ENCODE data around the gene ROBO4.

The ROBO4 gene

DNA sequence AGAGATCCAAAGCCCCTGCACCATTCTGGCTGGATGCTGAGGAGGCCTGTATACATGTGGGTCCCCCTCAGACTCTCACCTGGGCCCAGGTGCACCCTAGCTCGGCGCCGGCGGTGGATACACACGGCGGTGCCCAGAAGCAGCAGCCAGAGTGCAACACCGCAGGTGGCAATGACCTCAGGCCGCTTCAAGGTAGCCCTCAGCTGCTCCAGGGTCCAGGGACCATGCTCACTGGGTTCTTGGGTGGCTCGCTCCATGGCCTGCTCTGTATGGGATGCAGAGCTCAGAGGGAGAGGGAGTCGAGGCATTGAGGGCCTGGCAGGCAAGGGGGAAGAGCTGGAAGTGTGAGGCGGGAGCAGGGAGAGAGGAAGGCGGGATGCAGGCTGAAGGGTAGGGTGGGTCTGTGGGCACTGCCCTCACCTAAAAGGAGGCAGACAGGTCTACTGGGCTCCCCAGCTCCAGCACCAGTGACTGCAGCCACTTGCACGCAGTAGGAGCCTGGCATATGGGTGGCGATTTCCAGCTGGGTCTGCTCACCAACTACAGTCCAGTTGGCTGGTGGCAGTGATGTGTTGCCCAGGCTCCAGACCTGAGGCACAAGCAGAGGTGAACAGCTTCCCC is 3.8 kb downstream of the ROBO4 start:
- no peak overlapping the region for H3K27ac ChIP-seq
- no peak for TF ChIP-seq ZFX (IDR thresholded peaks at IDR 0.05)
- no peak for TF ChIP-seq CTCF (conservative IDR thresholded peaks at IDR 0.05)

DNA sequence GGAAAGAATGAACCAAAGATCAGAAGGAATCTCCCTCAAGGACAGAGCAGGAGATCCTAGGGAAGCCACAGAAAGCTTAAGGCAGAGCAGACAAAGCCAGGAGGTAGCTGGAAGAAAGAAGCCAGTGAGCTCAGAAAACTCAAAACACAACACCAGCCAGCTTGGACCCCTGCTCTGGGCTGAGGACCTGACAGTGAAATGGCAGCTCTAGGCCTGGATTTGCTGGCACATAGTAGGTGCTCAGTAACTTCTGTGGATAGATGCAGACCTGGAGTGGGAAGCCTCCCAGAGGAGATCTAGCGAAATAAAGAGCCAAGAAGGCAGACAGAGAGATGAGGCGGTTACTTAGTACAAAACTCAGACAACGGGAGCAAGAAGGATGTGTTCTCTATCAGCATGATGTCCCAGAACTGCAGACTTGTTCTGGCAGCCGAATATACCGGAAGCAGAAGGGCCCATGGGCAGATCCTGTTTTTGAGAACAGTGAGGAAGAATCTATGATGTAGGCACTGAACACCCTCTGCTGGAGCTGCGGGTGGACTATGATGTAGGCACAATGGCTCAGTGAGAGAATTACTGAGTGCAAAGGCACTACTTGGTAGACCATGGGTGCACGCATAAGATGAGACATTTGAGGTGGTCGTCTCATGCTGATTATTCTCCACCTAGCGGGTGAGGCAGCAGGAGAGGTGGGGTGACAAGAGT is 4.8 kb downstream of the ROBO4 start:
- TF ChIP-seq ZFX (IDR thresholded peaks at IDR 0.05), result no peak
- no peak for TF ChIP-seq CTCF (conservative IDR thresholded peaks at IDR 0.05)
- no peak overlapping the region for H3K27ac ChIP-seq

- TF ChIP-seq CTCF (conservative IDR thresholded peaks at IDR 0.05), result no peak
- no peak for TF ChIP-seq ZFX (IDR thresholded peaks at IDR 0.05)
Observed at GRCh38 chr11:124892146-124892545, 5.5 kb downstream of the ROBO4 start.

GRCh38 chr11:124891373-124891861 is 6.2 kb downstream of the ROBO4 start:
- no peak overlapping the region for H3K27ac ChIP-seq
- TF ChIP-seq CTCF (conservative IDR thresholded peaks at IDR 0.05) (no peak), ZFX (IDR thresholded peaks at IDR 0.05) (no peak)

More at GRCh38 chr11:124892146-124892545, 5.5 kb downstream of the ROBO4 start:
- no peak overlapping the region for H3K27ac ChIP-seq

GRCh38 chr11:124890683-124891372 is 6.8 kb downstream of the ROBO4 start:
- TF ChIP-seq ZFX (IDR thresholded peaks at IDR 0.05) (no peak), CTCF (conservative IDR thresholded peaks at IDR 0.05) (no peak)
- H3K27ac ChIP-seq, result no peak overlapping the region

- H3K27ac ChIP-seq, result no peak overlapping the region
- TF ChIP-seq CTCF (conservative IDR thresholded peaks at IDR 0.05), result no peak
- TF ChIP-seq ZFX (IDR thresholded peaks at IDR 0.05), result no peak
Observed at GRCh38 chr11:124890151-124890550, 7.5 kb downstream of the ROBO4 start.

Measured in C4-2B (cell line).